GM12878 (cell line): ENCODE measurements around the gene TRIM54. TPM values are rescaled to one million over a fixed set of nuclear protein-coding genes. Genes with fewer than 3 reads are reported as not detected.

ENCODE experiments used
- ATAC-seq: fragments of 200-7000 bp; cut with Tn5 transposase; 3 replicates; pipeline ENCODE4 v1.9.1; 2020; ENCODE audit warnings: mild to moderate bottlenecking, moderate library complexity
- BruUV-seq: library from RNA; stranded (reverse); fragments of 400-500 nt; replicated peaks from 2 replicates; lab custom pipeline; 2021; lab: Mats Ljungman, UMichigan
- CTCF ChIA-PET: fragments of 300-600 bp; sonication (Branson Sonifier 250); formaldehyde crosslinking; extraction: SDS; loops from one replicate; lab custom pipeline; 2021; ENCODE audit warnings: inconsistent platforms; lab: Yijun Ruan, JAX
- POLR2A ChIA-PET: fragments of 350-600 bp; formaldehyde crosslinking; extraction: SDS; loops from one replicate; lab custom pipeline; 2021; ENCODE audit warnings: inconsistent platforms; lab: Charles Lee
- RAD21 ChIA-PET: fragments of 300-600 bp; sonication (Branson Sonifier 250); formaldehyde crosslinking; loops from one replicate; lab custom pipeline; 2023; ENCODE audit warnings: antibody characterized with exemption; ENCODE audit not compliant: unreplicated experiment; lab: Charles Lee
- SMC1A ChIA-PET: fragments of 300-600 bp; sonication (Branson Sonifier 250); formaldehyde crosslinking; loops from one replicate; lab custom pipeline; 2023; ENCODE audit not compliant: unreplicated experiment, uncharacterized antibody; lab: Charles Lee
- DNase-seq: peaks from one replicate; pipeline ENCODE4 v3.0.0-alpha.2; 2011; ENCODE audit warnings: low read depth, low spot score
- FAIRE-seq: peaks from 3 replicates; lab custom pipeline; 2011; peaks lifted over from hg19 to GRCh38; lab: Jason Lieb, UNC
- H2AFZ ChIP-seq: 2 replicates; pipeline ENCODE4 v1.6.0; 2011; ENCODE audit warnings: low read depth, low read length, control low read depth; ENCODE audit not compliant: control insufficient read depth
- H3K27ac ChIP-seq: 2 replicates; pipeline ENCODE4 v1.5.1; 2011; ENCODE audit warnings: control low read depth; ENCODE audit not compliant: control insufficient read depth, insufficient read depth
- H3K27me3 ChIP-seq, 2 experiments: replicated peaks in 1 of 2; 2 replicates each; pipeline versions ENCODE4 v1.6.0 to v1.6.1; 2011; ENCODE audit warnings: low read length in 1 of 2; ENCODE audit not compliant: control insufficient read depth in 2 of 2, insufficient read depth in 2 of 2
- H3K36me3 ChIP-seq, 2 experiments: 2 replicates each; pipeline ENCODE4 v1.5.1; 2011; ENCODE audit warnings: low read length in 1 of 2; ENCODE audit not compliant: control insufficient read depth in 2 of 2, insufficient read depth in 2 of 2
- H3K4me1 ChIP-seq: 2 replicates; pipeline ENCODE4 v1.6.1; 2011; ENCODE audit warnings: mild to moderate bottlenecking, low read length, moderate library complexity, mixed read lengths; ENCODE audit not compliant: control insufficient read depth, insufficient read depth
- H3K4me2 ChIP-seq: 2 replicates; pipeline ENCODE4 v1.6.0; 2011; ENCODE audit warnings: control low read depth; ENCODE audit not compliant: control insufficient read depth, insufficient read depth
- H3K4me3 ChIP-seq: fragments of 200-600 bp; sonication (generic); 2 replicates; pipeline ENCODE4 v1.5.1; 2016
- H3K79me2 ChIP-seq: 2 replicates; pipeline ENCODE4 v1.6.0; 2011; ENCODE audit warnings: low read length; ENCODE audit not compliant: control insufficient read depth, insufficient read depth
- H3K9ac ChIP-seq: 2 replicates; pipeline ENCODE4 v1.8.0; 2011; ENCODE audit warnings: low read length, control low read depth, mixed read lengths; ENCODE audit not compliant: control insufficient read depth, insufficient read depth
- H3K9me3 ChIP-seq: replicated peaks from 3 replicates; pipeline ENCODE4 v1.5.1; 2011; ENCODE audit warnings: mild to moderate bottlenecking, low read length; ENCODE audit not compliant: control insufficient read depth, insufficient read depth
- H4K20me1 ChIP-seq: 2 replicates; pipeline ENCODE4 v1.6.0; 2011; ENCODE audit not compliant: control insufficient read depth, insufficient read depth
- ASH2L ChIP-seq: fragments of 300-600, 200-600 bp; sonication (generic); IDR thresholded peaks from 2 replicates; pipeline ENCODE4 v1.6.1; 2017; ENCODE audit warnings: low read depth, mild to moderate bottlenecking, borderline replicate concordance
- EED ChIP-seq: sonication (generic); IDR thresholded peaks from 2 replicates; pipeline ENCODE4 v1.6.1; 2016; ENCODE audit warnings: antibody characterized with exemption, low read depth
- LARP7 ChIP-seq: fragments of 450-650 bp; IDR thresholded peaks from 2 replicates; pipeline ENCODE4 v1.6.1; 2017; ENCODE audit warnings: mild to moderate bottlenecking
- MTA3 ChIP-seq: IDR thresholded peaks from 2 replicates; pipeline ENCODE4 v1.6.1; 2012; ENCODE audit warnings: low read length, inconsistent platforms, borderline replicate concordance
- NFIC ChIP-seq: IDR thresholded peaks from 2 replicates; pipeline ENCODE4 v1.6.1; 2012; ENCODE audit warnings: low read depth, mild to moderate bottlenecking, inconsistent platforms, low read length, moderate library complexity
- NFYB ChIP-seq: IDR thresholded peaks from 2 replicates; pipeline ENCODE4 v1.6.1; 2011; ENCODE audit warnings: low read depth, mild to moderate bottlenecking, low read length, improper control_type of control experiment, moderate library complexity; ENCODE audit not compliant: insufficient read depth
- PAX8 ChIP-seq: fragments of 450-650 bp; IDR thresholded peaks from 2 replicates; pipeline ENCODE4 v1.6.1; 2017; ENCODE audit warnings: mild to moderate bottlenecking, moderate library complexity
- PML ChIP-seq: IDR thresholded peaks from 2 replicates; pipeline ENCODE4 v1.6.1; 2012; ENCODE audit warnings: low read length, inconsistent platforms
- RAD21 ChIP-seq: IDR thresholded peaks from 2 replicates; pipeline ENCODE4 v1.6.1; 2011; ENCODE audit warnings: mild to moderate bottlenecking, low read depth, low read length, moderate library complexity; ENCODE audit not compliant: insufficient read depth
- RELA ChIP-seq: fragments of 450-650 bp; IDR thresholded peaks from 2 replicates; pipeline ENCODE4 v1.8.0; 2014; ENCODE audit warnings: borderline replicate concordance; ENCODE audit not compliant: partially characterized antibody
- SMAD5 ChIP-seq: IDR thresholded peaks from 2 replicates; pipeline ENCODE4 v1.6.1; 2016; ENCODE audit warnings: antibody characterized with exemption, low read depth
- SREBF1 ChIP-seq: IDR thresholded peaks from 2 replicates; pipeline ENCODE4 v1.6.1; 2012; ENCODE audit warnings: mild to moderate bottlenecking, low read length
- TCF12 ChIP-seq: IDR thresholded peaks from 2 replicates; pipeline ENCODE4 v1.6.1; 2011; ENCODE audit warnings: low read depth, mild to moderate bottlenecking, low read length
- WGBS: methylation state at CpG from one replicate; pipeline ENCODE4 v1.1.6; 2016; ENCODE audit warnings: low lambda C conversion rate; ENCODE audit not compliant: insufficient replicate concordance, insufficient coverage; ENCODE audit errors: missing lambda C conversion rate; 5-methylcytosine and 5-hydroxymethylcytosine counted together
- in situ Hi-C: fragments of 300-500 bp; cut with MboI; formaldehyde crosslinking; loops from 9 replicates; pipeline ENCODE4 v1.14.3; 2018; ENCODE audit warnings: mixed read lengths
- intact Hi-C: fragments of 100-400 bp; cut with micrococcal nuclease; formaldehyde crosslinking; loops from one replicate; pipeline ENCODE4 v1.14.2; 2022; ENCODE audit not compliant: unreplicated experiment
- polyA plus RNA-seq, 11 experiments: library from polyadenylated mRNA; depleted of rRNA in 4 of 11; unstranded in 6 of 11; stranded (reverse) in 5 of 11; fragments of >200 nt; fragmentation: Nextera tagmentation in 4 of 11; fragmentation: Illumina TruSeq in 1 of 11; extraction: Ambion mirVana in 4 of 11; extraction: Trizol in 1 of 11; gene quantifications; 1 replicate in 1 of 11; 2 replicates in 10 of 11; pipeline versions ENCODE4 v1.2.1 to v1.2.3, GENCODE V29; 2011 to 2016; ENCODE audit warnings: inconsistent platforms in 2 of 11, missing spikeins in 2 of 11, low read depth in 1 of 11
- total RNA-seq, 4 experiments: library from RNA; depleted of rRNA in 3 of 4; stranded (reverse); fragments of >200 nt in 3 of 4; fragmentation: Illumina TruSeq in 1 of 4; extraction: Trizol in 1 of 4; gene quantifications; 2 replicates each; pipeline versions ENCODE4 v1.2.1 to v1.2.3, GENCODE V29; 2013 to 2021
- TF ChIP-seq, protein P1 (sequence below): fragments of 450-650 bp; IDR thresholded peaks from 2 replicates; pipeline ENCODE4 v1.6.1; 2016; ENCODE audit warnings: mild to moderate bottlenecking
- TF ChIP-seq, protein P2 (sequence below): fragments of 450-650 bp; IDR thresholded peaks from 2 replicates; pipeline ENCODE4 v1.6.1; 2017; ENCODE audit warnings: low read depth, mild to moderate bottlenecking, moderate library complexity
- TF ChIP-seq, protein P3 (sequence below): fragments of 450-650 bp; IDR thresholded peaks from 2 replicates; pipeline ENCODE4 v1.6.1; 2017; ENCODE audit warnings: mild to moderate bottlenecking, moderate library complexity
- TF ChIP-seq, protein P4 (sequence below), 3 experiments: IDR thresholded peaks in 2 of 3; conservative IDR thresholded peaks in 1 of 3; 2 replicates each; pipeline ENCODE4 v1.5.1; 2011; ENCODE audit warnings: low read depth in 3 of 3, low read length in 3 of 3, mild to moderate bottlenecking in 3 of 3, control low read depth in 2 of 3, moderate library complexity in 2 of 3, inconsistent platforms in 1 of 3, mixed read lengths in 1 of 3; ENCODE audit not compliant: control insufficient read depth in 2 of 3, insufficient read depth in 1 of 3; ENCODE audit errors: extremely low read depth in 1 of 3

Gene TRIM54
- total and polyA plus RNA-seq, 10 of the 15 experiments (the other 5 are each of a cell fraction or from before 2014, with no cell fraction given), result 0.03 to 0.08 TPM; not detected in 8

DNA sequence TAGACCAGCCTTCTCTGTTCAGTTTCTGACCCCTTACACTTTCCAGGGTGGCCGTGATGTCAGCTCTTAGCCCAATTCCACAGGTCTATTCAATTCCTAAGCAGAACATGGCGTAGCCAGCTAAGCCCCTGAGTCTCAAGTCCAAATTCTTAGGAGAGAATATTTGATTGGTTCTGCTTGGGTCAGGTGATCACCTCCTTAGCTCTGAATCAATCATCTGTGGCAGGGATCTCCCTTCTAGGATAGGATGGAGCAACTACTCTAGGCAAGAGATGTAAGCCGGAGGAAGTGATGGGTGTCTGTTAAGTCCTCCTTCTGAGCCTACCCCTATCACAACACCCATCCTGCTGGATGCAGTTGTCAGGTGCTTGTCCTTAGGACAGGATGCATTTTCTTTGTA, 15.0 kb downstream of the TRIM54 start:
- Histone ChIP-seq H3K9me3 (no peaks in the 10 kb centered on the region), H2AFZ (no peak overlapping the region), H3K9ac (no peak overlapping the region), H3K36me3 (no peaks in the 10 kb centered on the region), H3K4me3 (no peak overlapping the region), H3K27me3 (no peaks in the 10 kb centered on the region; a peak in 2 of 4 replicates), H3K27ac (no peak overlapping the region), H4K20me1 (no peaks in the 10 kb centered on the region), H3K4me1 (no peaks in the 10 kb centered on the region), H3K79me2 (no peaks in the 10 kb centered on the region), H3K4me2 (no peak overlapping the region)
- BruUV-seq, result no TSS peak
- RAD21 ChIA-PET, result no interaction called here
- SMC1A ChIA-PET, result interaction anchor here (1.6 kb wide), 1 partner anchor 198 kb away, joined by 4 read pairs; no protein-coding TSS in a partner anchor
- WGBS, result 30% methylated on average over 3 of the region's 3 CpGs
- intact Hi-C loops (no loop called here), in situ Hi-C loops (no loop called here)
- ATAC-seq (no peak), FAIRE-seq (no peak), DNase-seq (no peak)
- CTCF ChIA-PET, result interaction anchor here (0.9 to 2.4 kb wide), 3 partner anchors 15 to 57 kb away, joined by 3 to 6 read pairs (median 3); partner anchors contain the start of gene TRIM54
- POLR2A ChIA-PET, result no interaction called here
- TF ChIP-seq RELA, result no peak
- TF ChIP-seq, protein P1, sequence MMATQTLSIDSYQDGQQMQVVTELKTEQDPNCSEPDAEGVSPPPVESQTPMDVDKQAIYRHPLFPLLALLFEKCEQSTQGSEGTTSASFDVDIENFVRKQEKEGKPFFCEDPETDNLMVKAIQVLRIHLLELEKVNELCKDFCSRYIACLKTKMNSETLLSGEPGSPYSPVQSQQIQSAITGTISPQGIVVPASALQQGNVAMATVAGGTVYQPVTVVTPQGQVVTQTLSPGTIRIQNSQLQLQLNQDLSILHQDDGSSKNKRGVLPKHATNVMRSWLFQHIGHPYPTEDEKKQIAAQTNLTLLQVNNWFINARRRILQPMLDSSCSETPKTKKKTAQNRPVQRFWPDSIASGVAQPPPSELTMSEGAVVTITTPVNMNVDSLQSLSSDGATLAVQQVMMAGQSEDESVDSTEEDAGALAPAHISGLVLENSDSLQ, result no peak
- TF ChIP-seq MTA3, result no peak
- no peak for TF ChIP-seq PML
- TF ChIP-seq, protein P2, sequence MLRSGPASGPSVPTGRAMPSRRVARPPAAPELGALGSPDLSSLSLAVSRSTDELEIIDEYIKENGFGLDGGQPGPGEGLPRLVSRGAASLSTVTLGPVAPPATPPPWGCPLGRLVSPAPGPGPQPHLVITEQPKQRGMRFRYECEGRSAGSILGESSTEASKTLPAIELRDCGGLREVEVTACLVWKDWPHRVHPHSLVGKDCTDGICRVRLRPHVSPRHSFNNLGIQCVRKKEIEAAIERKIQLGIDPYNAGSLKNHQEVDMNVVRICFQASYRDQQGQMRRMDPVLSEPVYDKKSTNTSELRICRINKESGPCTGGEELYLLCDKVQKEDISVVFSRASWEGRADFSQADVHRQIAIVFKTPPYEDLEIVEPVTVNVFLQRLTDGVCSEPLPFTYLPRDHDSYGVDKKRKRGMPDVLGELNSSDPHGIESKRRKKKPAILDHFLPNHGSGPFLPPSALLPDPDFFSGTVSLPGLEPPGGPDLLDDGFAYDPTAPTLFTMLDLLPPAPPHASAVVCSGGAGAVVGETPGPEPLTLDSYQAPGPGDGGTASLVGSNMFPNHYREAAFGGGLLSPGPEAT, result no peak
- TF ChIP-seq EED, result no peak
- no peak for TF ChIP-seq TCF12
- TF ChIP-seq ASH2L, result no peak
- no peak for TF ChIP-seq RAD21
- TF ChIP-seq NFYB, result no peak
- TF ChIP-seq, protein P3, sequence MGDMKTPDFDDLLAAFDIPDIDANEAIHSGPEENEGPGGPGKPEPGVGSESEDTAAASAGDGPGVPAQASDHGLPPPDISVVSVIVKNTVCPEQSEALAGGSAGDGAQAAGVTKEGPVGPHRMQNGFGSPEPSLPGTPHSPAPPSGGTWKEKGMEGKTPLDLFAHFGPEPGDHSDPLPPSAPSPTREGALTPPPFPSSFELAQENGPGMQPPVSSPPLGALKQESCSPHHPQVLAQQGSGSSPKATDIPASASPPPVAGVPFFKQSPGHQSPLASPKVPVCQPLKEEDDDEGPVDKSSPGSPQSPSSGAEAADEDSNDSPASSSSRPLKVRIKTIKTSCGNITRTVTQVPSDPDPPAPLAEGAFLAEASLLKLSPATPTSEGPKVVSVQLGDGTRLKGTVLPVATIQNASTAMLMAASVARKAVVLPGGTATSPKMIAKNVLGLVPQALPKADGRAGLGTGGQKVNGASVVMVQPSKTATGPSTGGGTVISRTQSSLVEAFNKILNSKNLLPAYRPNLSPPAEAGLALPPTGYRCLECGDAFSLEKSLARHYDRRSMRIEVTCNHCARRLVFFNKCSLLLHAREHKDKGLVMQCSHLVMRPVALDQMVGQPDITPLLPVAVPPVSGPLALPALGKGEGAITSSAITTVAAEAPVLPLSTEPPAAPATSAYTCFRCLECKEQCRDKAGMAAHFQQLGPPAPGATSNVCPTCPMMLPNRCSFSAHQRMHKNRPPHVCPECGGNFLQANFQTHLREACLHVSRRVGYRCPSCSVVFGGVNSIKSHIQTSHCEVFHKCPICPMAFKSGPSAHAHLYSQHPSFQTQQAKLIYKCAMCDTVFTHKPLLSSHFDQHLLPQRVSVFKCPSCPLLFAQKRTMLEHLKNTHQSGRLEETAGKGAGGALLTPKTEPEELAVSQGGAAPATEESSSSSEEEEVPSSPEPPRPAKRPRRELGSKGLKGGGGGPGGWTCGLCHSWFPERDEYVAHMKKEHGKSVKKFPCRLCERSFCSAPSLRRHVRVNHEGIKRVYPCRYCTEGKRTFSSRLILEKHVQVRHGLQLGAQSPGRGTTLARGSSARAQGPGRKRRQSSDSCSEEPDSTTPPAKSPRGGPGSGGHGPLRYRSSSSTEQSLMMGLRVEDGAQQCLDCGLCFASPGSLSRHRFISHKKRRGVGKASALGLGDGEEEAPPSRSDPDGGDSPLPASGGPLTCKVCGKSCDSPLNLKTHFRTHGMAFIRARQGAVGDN, result no peak
- TF ChIP-seq, protein P4, sequence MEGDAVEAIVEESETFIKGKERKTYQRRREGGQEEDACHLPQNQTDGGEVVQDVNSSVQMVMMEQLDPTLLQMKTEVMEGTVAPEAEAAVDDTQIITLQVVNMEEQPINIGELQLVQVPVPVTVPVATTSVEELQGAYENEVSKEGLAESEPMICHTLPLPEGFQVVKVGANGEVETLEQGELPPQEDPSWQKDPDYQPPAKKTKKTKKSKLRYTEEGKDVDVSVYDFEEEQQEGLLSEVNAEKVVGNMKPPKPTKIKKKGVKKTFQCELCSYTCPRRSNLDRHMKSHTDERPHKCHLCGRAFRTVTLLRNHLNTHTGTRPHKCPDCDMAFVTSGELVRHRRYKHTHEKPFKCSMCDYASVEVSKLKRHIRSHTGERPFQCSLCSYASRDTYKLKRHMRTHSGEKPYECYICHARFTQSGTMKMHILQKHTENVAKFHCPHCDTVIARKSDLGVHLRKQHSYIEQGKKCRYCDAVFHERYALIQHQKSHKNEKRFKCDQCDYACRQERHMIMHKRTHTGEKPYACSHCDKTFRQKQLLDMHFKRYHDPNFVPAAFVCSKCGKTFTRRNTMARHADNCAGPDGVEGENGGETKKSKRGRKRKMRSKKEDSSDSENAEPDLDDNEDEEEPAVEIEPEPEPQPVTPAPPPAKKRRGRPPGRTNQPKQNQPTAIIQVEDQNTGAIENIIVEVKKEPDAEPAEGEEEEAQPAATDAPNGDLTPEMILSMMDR (IDR thresholded peaks at IDR 0.05 in 2 of 3, conservative IDR thresholded peaks at IDR 0.05 in 1 of 3; ENCODE audit: control insufficient read depth in 2 of 3, extremely low read depth in 1 of 3, insufficient read depth in 1 of 3, low read depth in 3 of 3, low read length in 3 of 3), result no peak
- no peak for TF ChIP-seq SMAD5
- TF ChIP-seq PAX8, result no peak
- TF ChIP-seq NFIC, result no peak
- no peak for TF ChIP-seq LARP7
- no peak for TF ChIP-seq SREBF1
